ENCODE results near the gene TUBA4B.

DNA sequence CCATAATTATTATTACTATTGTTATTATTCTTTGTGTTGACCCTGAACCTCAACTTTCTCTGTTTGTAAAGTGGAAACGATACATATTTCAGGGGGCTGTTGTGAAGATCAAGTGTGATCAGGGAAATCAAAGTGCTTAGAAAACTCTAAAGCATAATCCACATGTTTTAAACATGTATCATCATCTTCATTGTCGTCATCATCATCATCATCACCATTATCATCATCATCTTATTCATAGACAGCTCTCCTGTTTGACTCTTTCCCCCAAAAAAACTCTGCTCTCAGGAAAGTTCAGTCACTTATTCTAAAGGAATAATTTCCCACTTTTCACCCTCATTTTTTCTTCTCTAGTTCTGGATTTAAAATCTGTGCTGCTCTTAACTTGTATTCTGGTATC, 51.2 kb downstream of the TUBA4B start:
- TF ChIP-seq EZH2 (IDR thresholded peaks at IDR 0.05; ENCODE audit: borderline replicate concordance, low read depth, low read length, severe bottlenecking), result no peak
- TF ChIP-seq POLR2AphosphoS5 (IDR thresholded peaks at IDR 0.05; ENCODE audit: insufficient read depth, low read depth, low read length), result no peak
- TF ChIP-seq, protein P1, sequence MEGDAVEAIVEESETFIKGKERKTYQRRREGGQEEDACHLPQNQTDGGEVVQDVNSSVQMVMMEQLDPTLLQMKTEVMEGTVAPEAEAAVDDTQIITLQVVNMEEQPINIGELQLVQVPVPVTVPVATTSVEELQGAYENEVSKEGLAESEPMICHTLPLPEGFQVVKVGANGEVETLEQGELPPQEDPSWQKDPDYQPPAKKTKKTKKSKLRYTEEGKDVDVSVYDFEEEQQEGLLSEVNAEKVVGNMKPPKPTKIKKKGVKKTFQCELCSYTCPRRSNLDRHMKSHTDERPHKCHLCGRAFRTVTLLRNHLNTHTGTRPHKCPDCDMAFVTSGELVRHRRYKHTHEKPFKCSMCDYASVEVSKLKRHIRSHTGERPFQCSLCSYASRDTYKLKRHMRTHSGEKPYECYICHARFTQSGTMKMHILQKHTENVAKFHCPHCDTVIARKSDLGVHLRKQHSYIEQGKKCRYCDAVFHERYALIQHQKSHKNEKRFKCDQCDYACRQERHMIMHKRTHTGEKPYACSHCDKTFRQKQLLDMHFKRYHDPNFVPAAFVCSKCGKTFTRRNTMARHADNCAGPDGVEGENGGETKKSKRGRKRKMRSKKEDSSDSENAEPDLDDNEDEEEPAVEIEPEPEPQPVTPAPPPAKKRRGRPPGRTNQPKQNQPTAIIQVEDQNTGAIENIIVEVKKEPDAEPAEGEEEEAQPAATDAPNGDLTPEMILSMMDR (IDR thresholded peaks at IDR 0.05; ENCODE audit: extremely low read depth in 1 of 2, insufficient read depth in 1 of 2, low read depth in 1 of 2, low read length in 2 of 2), result no peak
- TF ChIP-seq POLR2A (IDR thresholded peaks at IDR 0.05; ENCODE audit: low read depth, low read length), result no peak
- TF ChIP-seq FOS (IDR thresholded peaks at IDR 0.05; ENCODE audit: borderline replicate concordance, insufficient read depth, low read length), result no peak
- TF ChIP-seq MYC (IDR thresholded peaks at IDR 0.05; ENCODE audit: low read depth, low read length), result no peak

All from endothelial cell of umbilical vein (primary cell).